Right forelimb (tissue), 1 donor: Measurements from ENCODE around the gene STK17A.
"Not testable (repeated sequence)": the region's sequence is repeated elsewhere in the genome, so short reads cannot be mapped to it uniquely, and the experiment has no call there.

Experiments
- DNase-seq: peaks from one replicate; pipeline ENCODE4 v3.0.0-alpha.2; 2018

The STK17A gene

GRCh38 chr7:43569424-43569823, 13.5 kb upstream of the STK17A start:
- no peak for DNase-seq

- no peak for DNase-seq
These were observed 12.1 kb upstream of the STK17A start for GRCh38 chr7:43570688-43571365.

GRCh38 chr7:43572516-43573049, 10.3 kb upstream of the STK17A start:
- no peak for DNase-seq

GRCh38 chr7:43573832-43574231, 9.1 kb upstream of the STK17A start:
- DNase-seq, result not testable (repeated sequence)

- DNase-seq, result no peak
These were observed 7.4 kb upstream of the STK17A start for GRCh38 chr7:43575506-43575905.

DNA sequence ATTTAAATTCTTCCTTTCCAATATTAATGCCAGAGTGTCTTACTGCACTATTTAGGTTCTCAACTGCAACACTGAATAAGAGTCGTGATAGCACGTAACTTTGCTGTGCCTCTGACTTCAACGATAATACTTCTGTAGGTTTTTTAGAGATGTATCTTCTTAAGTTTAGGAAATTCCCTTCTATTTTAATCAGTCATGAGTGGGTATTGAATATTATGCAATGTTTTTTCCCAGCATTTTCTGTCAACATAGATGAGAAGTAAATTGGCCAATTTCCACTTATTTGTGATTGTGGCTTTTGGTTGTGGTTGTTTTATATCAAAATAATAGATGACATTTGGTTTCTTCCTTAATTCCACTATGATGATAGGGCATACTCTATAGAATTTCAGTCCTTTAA, 6.7 kb upstream of the STK17A start:
- no peak for DNase-seq

GRCh38 chr7:43577485-43577951, 5.4 kb upstream of the STK17A start:
- no peak for DNase-seq

DNA sequence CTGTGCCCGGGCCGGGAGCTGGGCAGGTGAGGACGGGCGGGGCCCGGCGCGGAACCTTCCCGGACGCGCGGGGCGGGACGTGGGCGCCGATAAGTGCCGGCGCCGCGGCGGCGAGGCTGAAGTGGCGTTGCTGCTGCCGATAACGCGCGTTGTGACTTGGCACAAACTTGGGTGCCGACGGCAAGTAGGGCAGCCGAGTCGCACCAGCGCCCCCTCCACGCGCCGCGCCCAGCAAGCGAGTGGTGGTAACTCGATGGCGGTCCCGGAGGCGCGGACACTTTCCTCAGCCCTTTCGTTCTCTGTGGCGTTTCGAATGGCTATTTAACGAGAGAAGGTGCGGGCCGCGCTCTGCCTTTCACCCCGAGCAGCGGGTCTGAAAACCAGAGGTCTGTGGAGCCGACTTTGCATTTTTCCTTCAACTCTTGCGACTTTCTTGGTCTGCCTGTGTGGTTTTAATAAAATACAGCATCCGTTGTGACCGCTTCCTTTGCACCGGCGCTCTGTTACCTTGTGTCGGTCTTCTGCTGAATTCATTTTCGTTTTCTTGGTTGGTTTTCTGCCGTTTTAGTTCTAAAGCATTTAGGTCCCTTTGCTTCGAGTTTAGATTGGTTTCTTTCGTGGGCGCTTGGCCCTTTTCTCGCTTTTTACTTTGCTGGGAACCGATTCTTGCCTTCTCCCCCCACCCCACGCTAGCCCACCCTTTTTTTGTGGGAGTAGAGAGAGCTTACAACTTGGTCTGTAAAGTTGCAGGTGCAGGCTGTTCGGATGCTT, 701 bp downstream of the STK17A start:
- DNase-seq, result peak; percentile 76

- no peak for DNase-seq
These were observed 1.3 kb downstream of the STK17A start for GRCh38 chr7:43584195-43584586.

DNA sequence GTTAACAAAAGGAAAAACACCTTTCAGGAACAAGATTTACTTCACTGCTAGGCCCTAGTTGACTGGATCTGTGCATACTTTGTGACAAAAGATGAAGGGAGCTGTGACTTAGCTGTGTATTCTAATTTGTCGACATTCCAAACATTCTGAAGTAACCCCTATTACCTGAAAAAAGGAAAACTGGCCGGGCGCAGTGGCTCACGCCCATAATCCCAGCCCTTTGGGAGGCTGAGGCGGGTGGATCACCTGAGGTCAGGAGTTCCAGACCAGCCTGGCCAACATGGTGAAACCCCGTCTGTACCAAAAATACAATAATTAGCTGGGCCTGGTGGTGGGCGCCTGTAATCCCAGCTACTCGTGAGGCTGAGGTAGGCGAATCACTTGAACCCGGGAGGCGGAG, 1.8 kb downstream of the STK17A start:
- DNase-seq, result not testable (repeated sequence)

DNA sequence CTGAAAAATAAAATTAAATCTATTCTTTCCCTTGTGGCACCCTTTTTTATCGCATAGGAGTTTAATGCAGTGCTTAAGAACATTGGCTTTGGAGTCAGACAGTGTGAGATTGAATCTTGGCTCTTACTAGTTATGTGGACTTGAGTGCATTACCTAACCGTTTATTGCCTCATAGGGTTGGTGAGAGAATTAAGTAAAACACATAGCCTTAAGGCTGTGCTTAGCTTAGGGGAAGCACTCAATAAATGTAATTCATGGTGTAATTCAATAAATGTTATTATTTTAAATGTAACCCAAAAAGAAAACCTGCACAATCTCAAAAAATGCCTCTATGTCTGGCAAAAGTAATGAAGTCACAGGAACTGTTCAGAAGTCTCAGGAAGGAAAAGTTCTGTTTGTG, 2.7 kb downstream of the STK17A start:
- no peak for DNase-seq

- no peak for DNase-seq
These were observed 3.5 kb downstream of the STK17A start for GRCh38 chr7:43586251-43586900.

- no peak for DNase-seq
These were observed 5.7 kb downstream of the STK17A start for GRCh38 chr7:43588477-43589132.

GRCh38 chr7:43589133-43589478, 6.2 kb downstream of the STK17A start:
- DNase-seq, result no peak

DNA sequence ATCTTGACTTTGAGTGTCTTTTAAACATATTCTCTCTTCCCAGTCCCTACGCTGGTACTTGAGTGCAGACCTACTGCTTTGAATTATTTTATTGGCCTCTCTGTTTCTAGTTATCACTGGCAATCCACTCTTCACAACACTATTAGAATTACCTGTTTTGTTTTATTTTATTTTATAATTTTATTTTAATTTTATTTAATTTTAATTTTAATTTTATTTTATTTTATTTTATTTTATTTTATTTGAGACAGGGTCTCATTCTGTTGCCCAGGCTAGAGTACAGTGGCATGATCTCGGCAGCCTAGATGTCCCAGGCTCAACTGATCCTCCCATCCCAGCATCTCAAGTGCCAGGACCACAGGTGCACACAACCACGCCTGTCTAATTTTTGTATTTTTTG, 6.8 kb downstream of the STK17A start:
- DNase-seq, result no peak

DNA sequence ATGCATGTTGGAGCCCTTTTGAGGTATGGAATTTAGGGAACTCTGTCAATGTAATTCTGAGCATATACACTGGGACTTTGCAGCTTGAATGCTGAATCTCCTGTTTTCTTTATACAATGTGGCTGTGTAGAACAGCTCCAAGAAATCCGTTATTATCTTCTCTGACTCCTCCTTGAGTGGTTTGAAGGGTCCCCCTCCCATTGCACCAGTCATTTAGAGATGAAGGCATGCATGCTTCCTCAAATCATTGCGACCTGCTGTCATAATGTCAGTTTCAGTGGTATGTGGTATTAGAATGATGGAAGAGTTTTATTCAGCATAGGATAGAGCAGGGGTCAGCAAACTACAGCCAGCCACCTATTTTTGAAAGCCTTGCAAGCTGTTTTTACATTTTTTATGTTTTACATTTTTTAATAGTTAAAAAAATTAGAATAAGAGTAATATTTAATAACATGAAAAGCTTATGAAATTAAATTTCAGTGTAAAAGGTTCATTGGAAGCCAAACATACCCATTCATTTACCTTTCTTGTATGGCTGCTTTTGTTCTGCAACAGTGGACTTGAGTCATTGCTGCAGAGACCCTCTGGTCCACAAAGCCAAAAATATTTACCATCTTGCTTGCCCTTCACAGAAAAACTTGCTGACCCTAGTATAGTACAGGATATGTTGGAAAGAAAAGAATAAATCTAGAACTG, 8.1 kb downstream of the STK17A start:
- DNase-seq, result no peak

DNA sequence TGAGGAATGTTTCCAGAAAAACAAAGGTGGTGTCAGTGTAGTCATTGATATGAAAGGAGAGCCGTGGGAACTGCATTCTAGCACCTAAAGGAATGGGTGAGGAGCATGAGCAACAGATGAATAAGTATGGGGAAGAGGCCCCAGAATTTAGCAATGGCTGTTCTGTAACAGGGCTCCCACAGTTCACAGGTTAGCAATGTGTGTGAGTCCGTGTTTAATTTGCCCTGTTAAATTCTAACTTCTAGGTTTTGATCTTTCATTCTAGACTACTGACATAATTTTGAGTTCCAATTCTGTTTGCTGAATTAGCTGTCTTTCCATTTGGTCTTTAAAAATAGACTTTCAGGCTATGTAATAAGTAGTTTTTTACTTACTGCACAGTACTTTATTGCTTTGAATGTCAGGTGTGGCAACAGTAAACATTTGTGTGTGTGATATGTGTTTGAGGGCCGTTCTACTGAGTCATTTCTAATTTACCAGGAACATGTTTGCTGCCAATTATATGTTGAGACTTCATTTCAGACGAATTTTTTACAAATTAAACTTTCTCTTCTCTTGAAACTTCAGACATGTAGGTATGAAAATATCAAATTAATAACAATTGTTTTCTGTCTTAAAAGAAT, 8.8 kb downstream of the STK17A start:
- DNase-seq, result no peak

- no peak for DNase-seq
These were observed 9.4 kb downstream of the STK17A start for GRCh38 chr7:43592326-43592725.

- DNase-seq, result no peak
These were observed 10.1 kb downstream of the STK17A start for GRCh38 chr7:43593010-43593409.

DNA sequence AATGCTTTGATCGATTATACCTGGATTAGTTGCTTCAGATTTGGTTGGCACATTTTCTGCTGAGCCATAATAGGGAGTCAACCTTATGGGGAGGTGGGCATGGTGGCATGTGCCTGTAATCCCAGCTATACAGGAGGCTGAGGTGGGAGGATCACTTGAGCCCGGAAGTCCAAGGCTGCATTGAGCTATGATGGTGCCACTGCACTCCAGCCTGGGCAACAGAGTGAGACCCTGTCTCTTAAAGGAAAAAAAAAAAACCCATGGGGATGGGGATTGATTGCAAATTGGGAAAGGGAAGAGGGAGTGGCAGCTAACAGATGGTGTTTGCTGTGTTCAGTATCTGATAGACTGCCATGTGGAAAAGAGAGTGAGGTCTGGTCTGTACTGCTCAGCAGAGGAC, 11.1 kb downstream of the STK17A start:
- DNase-seq, result no peak

- DNase-seq, result not testable (repeated sequence)
These were observed 13.5 kb downstream of the STK17A start for GRCh38 chr7:43596426-43596825.

- no peak for DNase-seq
These were observed 17.1 kb downstream of the STK17A start for GRCh38 chr7:43600056-43600455.
